ENCODE results near the gene SLC37A1. TPM values are rescaled to one million over a fixed set of nuclear protein-coding genes. Genes with fewer than 3 reads are reported as not detected.

SLC37A1 gene
- total RNA-seq, 1 experiment from 2014 or later: 37.7 TPM

- H3K27me3 ChIP-seq (ENCODE audit: insufficient read depth, low read length): no peaks in the 10 kb centered on the region
- no peak overlapping the region for H4K8ac ChIP-seq (replicated peaks; ENCODE audit: insufficient read length, low read depth, low read length)
- no peak overlapping the region for H3K27ac ChIP-seq (ENCODE audit: insufficient read length, low read depth, low read length)
- H2AFZ ChIP-seq (ENCODE audit: low read length): no peak overlapping the region
- H4K5ac ChIP-seq (ENCODE audit: insufficient read length, low read depth, low read length): no peak overlapping the region
- no peak overlapping the region for H3K56ac ChIP-seq (ENCODE audit: insufficient read length, low read depth, low read length)
- no peak overlapping the region for H2BK12ac ChIP-seq (ENCODE audit: insufficient read length, low read depth, low read length)
- H3K14ac ChIP-seq (ENCODE audit: insufficient read depth, low read length): no peak overlapping the region
- no peaks in the 10 kb centered on the region for H3K4me1 ChIP-seq (ENCODE audit: insufficient read depth, low read length)
- H3K4me2 ChIP-seq (ENCODE audit: insufficient read depth, insufficient read length, low read length): no peak overlapping the region
- no CpG with 5 or more reads among the region's 4 CpGs for WGBS (ENCODE audit: extremely low coverage, insufficient read length, low lambda C conversion rate)
- no peak overlapping the region for H2AK5ac ChIP-seq (ENCODE audit: insufficient read length, low read length)
- H4K91ac ChIP-seq (ENCODE audit: insufficient read length, low read depth, low read length): no peak overlapping the region
- Mint-ChIP-seq H3K4me1 (peaks cover 6 to 9% of the 10 kb centered on the region in 2 experiments), H3K27ac (peak overlapping the region in 1 of 3 experiments; percentile 6; a peak in 1 of 7 replicates), H3K27me3 (ENCODE audit: low read depth) (peaks cover 4% of the 10 kb centered on the region), H3K9me3 (no peaks in the 10 kb centered on the region; a peak in 1 of 5 replicates), H3K36me3 (ENCODE audit: insufficient read depth in 1 of 3, low read depth in 3 of 3) (no peaks in the 10 kb centered on the region), H3K4me3 (no peak overlapping the region)
- no peak overlapping the region for H3K18ac ChIP-seq (ENCODE audit: insufficient read length, low read depth, low read length)
- no peaks in the 10 kb centered on the region for H3K9me3 ChIP-seq (ENCODE audit: control insufficient read depth, low read depth, low read length)
- H3K79me1 ChIP-seq (ENCODE audit: insufficient read depth, low read depth, low read length, poor library complexity, severe bottlenecking): no peaks in the 10 kb centered on the region
- DNase-seq: no peak
- H3K4ac ChIP-seq (ENCODE audit: low read depth, low read length): no peak overlapping the region
- H2BK15ac ChIP-seq (ENCODE audit: low read depth, low read length): no peak overlapping the region
- H3T11ph ChIP-seq (ENCODE audit: low read length): no peak overlapping the region
- no peak overlapping the region for H2BK20ac ChIP-seq (ENCODE audit: low read depth, low read length, poor library complexity, severe bottlenecking)
- no peak overlapping the region for H2BK5ac ChIP-seq (ENCODE audit: insufficient read length, low read length)
- H3K9ac ChIP-seq (ENCODE audit: extremely low read depth, insufficient read length, low read length): no peak overlapping the region
- no peaks in the 10 kb centered on the region for H3K23me2 ChIP-seq (ENCODE audit: insufficient read length, low read depth, low read length, poor library complexity, severe bottlenecking)
- no peak overlapping the region for H3K23ac ChIP-seq (ENCODE audit: insufficient read length, low read depth, low read length)
- no peaks in the 10 kb centered on the region for H3K79me2 ChIP-seq (ENCODE audit: insufficient read depth, low read length)
- no peaks in the 10 kb centered on the region for H4K20me1 ChIP-seq (ENCODE audit: control insufficient read depth, insufficient read depth, insufficient read length)
- TF ChIP-seq CTCF (conservative IDR thresholded peaks at IDR 0.05): no peak
- H2BK120ac ChIP-seq (ENCODE audit: low read depth, low read length, poor library complexity, severe bottlenecking): no peak overlapping the region
These were observed 6.2 kb upstream of the SLC37A1 start for GRCh38 chr21:42507418-42507817.
